ENCODE results near the gene MYRFL.

MYRFL gene

GRCh38 chr12:69936214-69936731, 111.2 kb downstream of the MYRFL start:
- in situ Hi-C loops (cut with HindIII; ENCODE audit: low sequenced_read_pairs) = no loop called here
- no peak for DNase-seq (ENCODE audit: low read depth)
- no peak for TF ChIP-seq CTCF (IDR thresholded peaks at IDR 0.05; ENCODE audit: low read depth, low read length, missing control alignments)
- no peak overlapping the region for H3K4me3 ChIP-seq (ENCODE audit: low read depth, low read length)

GRCh38 chr12:69936766-69937165, 111.7 kb downstream of the MYRFL start:
- in situ Hi-C loops (cut with HindIII; ENCODE audit: low sequenced_read_pairs) = no loop called here
- no peak for TF ChIP-seq CTCF (IDR thresholded peaks at IDR 0.05; ENCODE audit: low read depth, low read length, missing control alignments)
- DNase-seq (ENCODE audit: low read depth) = no peak

GRCh38 chr12:69947123-69947522, 122.1 kb downstream of the MYRFL start:
- H3K4me3 ChIP-seq (ENCODE audit: low read depth, low read length) = no peak overlapping the region
- in situ Hi-C loops (cut with HindIII; ENCODE audit: low sequenced_read_pairs) = no loop called here
- no peak for DNase-seq (ENCODE audit: low read depth)
- TF ChIP-seq CTCF (IDR thresholded peaks at IDR 0.05; ENCODE audit: low read depth, low read length, missing control alignments) = no peak

More at GRCh38 chr12:69936766-69937165, 111.7 kb downstream of the MYRFL start:
- no peak overlapping the region for H3K4me3 ChIP-seq (ENCODE audit: low read depth, low read length)

DNA sequence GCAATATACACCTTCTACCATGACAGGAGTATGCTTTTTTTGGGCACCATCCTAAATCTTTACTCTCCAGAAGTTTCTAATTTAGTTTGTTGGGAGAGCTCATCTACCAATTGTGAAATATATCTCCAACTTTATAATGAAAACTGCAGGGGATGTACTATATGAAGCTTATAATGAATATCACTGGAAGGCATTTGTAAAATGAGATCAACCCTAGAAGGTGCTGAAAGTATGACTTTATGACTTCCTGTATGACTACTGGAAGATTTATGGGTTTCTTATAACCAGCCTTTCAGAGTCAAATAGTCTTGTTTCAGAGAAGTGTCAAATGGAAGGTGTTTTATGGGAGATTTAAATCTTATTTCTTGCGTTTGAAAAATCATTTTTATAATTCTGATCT, 122.9 kb downstream of the MYRFL start:
- DNase-seq (ENCODE audit: low read depth) = no peak
- no peak overlapping the region for H3K4me3 ChIP-seq (ENCODE audit: low read depth, low read length)
- no peak for TF ChIP-seq CTCF (IDR thresholded peaks at IDR 0.05; ENCODE audit: low read depth, low read length, missing control alignments)
- in situ Hi-C loops (cut with HindIII; ENCODE audit: low sequenced_read_pairs) = no loop called here

DNA sequence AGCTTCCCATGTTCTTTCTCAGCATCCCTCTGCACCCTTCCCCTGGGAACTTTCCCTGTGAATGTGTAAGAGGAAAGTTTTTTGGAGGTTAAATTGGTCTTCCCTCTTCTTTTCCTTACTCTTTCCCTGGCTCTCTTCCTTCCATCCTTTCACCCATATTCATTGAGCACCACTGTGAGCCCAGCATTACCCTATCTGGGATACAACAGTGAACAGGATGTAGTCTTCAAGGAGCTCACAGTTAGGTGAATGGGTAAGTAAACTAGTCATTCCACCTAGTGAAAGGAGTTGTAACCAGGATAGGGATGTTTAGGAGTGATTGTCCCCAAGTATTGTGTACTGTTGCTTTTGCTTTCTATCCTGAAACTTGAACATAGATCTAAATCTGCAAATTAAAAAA, 123.8 kb downstream of the MYRFL start:
- no peak overlapping the region for H3K4me3 ChIP-seq (ENCODE audit: low read depth, low read length)
- TF ChIP-seq CTCF (IDR thresholded peaks at IDR 0.05; ENCODE audit: low read depth, low read length, missing control alignments) = no peak
- in situ Hi-C loops (cut with HindIII; ENCODE audit: low sequenced_read_pairs) = no loop called here
- no peak for DNase-seq (ENCODE audit: low read depth)

GRCh38 chr12:69949311-69950002, 124.4 kb downstream of the MYRFL start:
- in situ Hi-C loops (cut with HindIII; ENCODE audit: low sequenced_read_pairs) = no loop called here
- no peak overlapping the region for H3K4me3 ChIP-seq (ENCODE audit: low read depth, low read length)
- TF ChIP-seq CTCF (IDR thresholded peaks at IDR 0.05; ENCODE audit: low read depth, low read length, missing control alignments) = no peak
- DNase-seq (ENCODE audit: low read depth) = no peak

Data from astrocyte of the cerebellum (primary cell).